DMS53 treated with DMSO at 0.1 percent for 48 hours (cell line): Measurements from ENCODE around the gene PLP2.
"Not testable (repeated sequence)": the region's sequence is repeated elsewhere in the genome, so short reads cannot be mapped to it uniquely, and the experiment has no call there.

Source experiments
- DNase-seq: peaks from one replicate; lab custom pipeline; 2025; ENCODE audit not compliant: unreplicated experiment; lab: John Stamatoyannopoulos, UW

Gene PLP2

GRCh38 chrX:49163555-49164419 is 7.9 kb upstream of the PLP2 start:
- DNase-seq: peak; percentile 44

- DNase-seq: no peak
Measured at GRCh38 chrX:49164589-49165360, 6.9 kb upstream of the PLP2 start.

DNA sequence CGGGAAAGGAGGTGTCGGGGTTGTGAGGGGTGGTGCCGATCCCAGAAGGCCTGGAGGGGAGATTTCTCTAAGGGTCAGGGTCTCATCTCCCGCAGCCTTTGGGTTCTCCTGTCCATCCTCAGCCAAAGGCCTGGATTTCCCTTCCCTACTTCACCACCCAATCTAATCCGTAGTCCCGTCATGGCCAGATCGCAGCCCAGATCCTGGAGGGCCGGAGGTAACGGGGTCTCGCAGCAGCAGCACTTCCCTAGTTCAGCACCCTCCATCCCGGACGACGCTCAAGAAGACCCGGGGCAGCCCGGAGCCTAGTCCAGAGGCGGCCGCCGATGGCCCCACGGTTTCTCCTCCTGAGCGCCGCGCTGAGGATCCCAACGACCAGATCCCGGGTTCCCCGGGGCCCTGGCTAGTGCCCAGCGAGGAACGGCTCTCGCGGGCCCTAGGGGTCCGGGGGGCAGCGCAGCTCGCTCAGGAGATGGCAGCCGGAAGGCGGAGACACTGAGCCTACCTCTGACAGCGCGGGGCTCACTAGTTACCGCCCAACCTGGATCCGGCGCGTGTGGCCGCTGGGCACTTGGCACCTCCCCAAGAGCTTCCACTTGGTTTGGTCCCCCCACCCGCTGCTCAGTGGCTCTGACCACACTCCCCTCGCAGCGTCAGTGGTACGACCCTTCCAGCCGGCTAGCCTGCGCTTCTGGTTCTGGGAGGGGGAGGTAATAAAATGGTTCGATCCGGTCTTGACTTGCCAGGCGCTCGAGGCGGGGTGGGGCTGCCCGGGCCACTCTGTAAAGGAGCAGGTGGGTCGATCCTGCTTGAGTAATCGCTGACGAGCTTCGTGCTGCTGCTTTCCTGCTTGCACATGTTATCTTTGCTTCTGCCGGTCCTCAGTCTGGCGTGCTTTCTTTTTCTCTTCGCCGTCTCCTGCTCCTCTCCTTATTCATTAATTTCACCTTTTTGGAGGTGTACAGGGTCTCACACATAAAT is 5.5 kb upstream of the PLP2 start:
- DNase-seq: peak; percentile 94

DNA sequence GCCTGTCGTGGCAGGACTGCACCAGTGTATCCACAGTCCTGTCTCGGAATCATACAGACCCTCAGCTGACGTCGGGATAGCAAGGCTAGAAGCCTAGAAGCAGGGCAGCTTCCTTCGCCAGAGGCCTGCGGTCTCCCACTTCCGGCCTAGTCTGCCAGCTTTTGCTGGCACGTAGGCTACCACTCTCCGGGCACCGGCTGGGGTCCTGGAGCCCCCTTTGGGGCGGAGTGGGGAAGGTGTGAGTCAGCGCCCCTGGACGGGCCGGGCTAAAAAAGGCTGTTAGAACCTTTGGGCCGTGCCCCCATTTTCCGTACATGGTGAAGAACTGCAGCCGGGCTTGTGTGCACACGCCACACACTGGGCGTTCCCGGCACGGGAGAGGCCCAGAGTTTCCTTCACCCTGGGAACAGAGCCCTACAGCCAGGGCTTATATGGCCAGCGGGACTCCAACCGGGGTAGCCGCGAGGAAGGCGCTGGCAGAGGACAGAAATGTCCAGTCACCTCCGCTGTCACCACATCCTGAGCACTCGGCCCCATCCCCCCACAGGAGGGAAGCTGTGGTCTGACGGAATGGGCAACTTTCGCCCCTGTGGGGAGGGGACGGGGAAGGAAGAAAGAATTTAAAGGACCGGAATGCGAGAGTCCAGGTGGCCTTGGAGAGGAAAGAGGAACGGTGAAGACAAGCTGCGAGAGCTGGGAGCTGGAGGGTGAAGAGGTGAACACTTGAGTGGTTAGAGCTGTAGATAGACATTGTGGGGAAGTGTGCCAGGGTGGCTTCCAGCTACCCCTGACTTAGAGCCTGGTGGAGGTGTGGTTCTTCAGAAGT is 4.6 kb upstream of the PLP2 start:
- peak; percentile 74 for DNase-seq

DNA sequence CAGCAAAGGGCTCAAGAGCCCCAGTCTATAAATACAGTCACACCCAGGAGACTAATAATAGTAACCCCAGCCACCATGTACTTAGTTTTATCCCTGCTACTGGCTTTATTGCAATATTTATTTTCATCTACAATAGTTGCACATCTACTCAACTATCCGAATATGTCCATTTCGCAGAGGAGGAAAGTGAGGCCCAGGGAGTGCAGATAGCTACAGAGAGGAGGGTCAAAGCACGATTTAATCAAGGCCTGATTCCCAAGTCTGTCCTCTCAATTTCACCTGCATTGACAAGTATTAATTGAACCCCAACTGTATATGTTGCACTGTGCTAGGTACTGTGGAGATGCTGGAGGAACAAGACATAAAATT is 4.0 kb upstream of the PLP2 start:
- no peak for DNase-seq

- no peak for DNase-seq
Measured at GRCh38 chrX:49172280-49172780, 632 bp downstream of the PLP2 start.

- not testable (repeated sequence) for DNase-seq
Measured at GRCh38 chrX:49173544-49173943, 1.8 kb downstream of the PLP2 start.

DNA sequence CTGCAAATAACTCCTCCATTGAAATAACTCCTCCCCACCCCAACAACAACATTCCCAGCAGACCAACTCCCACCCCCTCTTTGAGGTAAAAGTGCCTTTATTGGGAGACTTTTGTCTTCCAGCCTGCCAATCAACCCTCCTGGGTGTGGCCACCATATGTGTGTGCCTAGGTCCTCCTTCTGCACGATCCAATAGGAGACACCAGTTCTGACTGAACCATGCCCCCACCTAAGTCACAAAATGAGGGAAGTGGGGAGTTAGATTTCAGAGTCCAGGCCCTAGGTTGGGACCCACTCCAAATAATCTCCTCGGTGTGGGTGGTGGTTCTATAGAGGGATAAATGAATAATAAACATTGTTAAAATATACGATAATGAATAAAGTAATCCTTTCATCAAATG is 3.0 kb downstream of the PLP2 start:
- no peak for DNase-seq

- DNase-seq: no peak
Measured at GRCh38 chrX:49175435-49176274, 4.0 kb downstream of the PLP2 start.

- no peak for DNase-seq
Measured at GRCh38 chrX:49176421-49177326, 5.0 kb downstream of the PLP2 start.

DNA sequence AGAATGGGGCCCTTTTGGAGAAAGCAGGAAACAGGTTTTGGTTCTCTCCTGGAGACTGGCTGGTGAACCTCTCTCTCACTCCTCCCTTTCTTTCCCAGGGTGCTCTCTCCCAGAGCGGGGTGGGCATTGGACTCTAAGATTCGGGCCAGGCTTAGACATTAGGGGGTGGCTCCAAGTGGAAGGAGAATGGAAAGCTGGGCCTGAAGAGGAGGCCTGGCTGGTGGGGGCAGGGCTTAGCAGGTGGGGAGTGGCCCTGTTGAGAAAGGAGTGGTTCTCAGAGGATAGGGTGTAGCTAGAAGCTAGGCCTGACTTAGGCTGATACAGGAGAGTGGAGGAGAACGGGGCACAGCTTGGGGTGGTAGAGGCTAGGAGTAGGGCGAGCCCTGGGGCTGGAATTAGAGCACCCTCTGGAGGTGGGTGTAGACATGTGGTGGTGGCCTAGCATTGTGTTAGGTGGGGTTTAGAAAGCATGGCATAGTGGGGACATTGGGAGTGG is 5.7 kb downstream of the PLP2 start:
- DNase-seq: no peak

- no peak for DNase-seq
Measured at GRCh38 chrX:49177873-49178480, 6.3 kb downstream of the PLP2 start.

- DNase-seq: no peak
Measured at GRCh38 chrX:49178537-49178936, 6.8 kb downstream of the PLP2 start.

- DNase-seq: no peak
Measured at GRCh38 chrX:49179358-49179757, 7.7 kb downstream of the PLP2 start.

GRCh38 chrX:49183701-49184281 is 12.1 kb downstream of the PLP2 start:
- DNase-seq: no peak

GRCh38 chrX:49184294-49185281 is 12.9 kb downstream of the PLP2 start:
- DNase-seq: peak; percentile 36
